Epithelial cell of prostate (primary cell): ENCODE data around the gene DIAPH3.

Experiments
- DNase-seq: peaks from one replicate; pipeline ENCODE4 v3.0.0-alpha.2; 2011; ENCODE audit warnings: low read depth, low spot score
- H3K27ac ChIP-seq: fragments of 450-650 bp; 2 replicates; pipeline ENCODE4 v1.5.1; 2017; ENCODE audit warnings: mild to moderate bottlenecking

Gene DIAPH3

GRCh38 chr13:59978862-59979261, 184.9 kb downstream of the DIAPH3 start:
- no peak for DNase-seq

GRCh38 chr13:59976856-59977255, 186.9 kb downstream of the DIAPH3 start:
- no peak for DNase-seq
- no peak overlapping the region for H3K27ac ChIP-seq

More at GRCh38 chr13:59978862-59979261, 184.9 kb downstream of the DIAPH3 start:
- H3K27ac ChIP-seq = no peak overlapping the region

DNA sequence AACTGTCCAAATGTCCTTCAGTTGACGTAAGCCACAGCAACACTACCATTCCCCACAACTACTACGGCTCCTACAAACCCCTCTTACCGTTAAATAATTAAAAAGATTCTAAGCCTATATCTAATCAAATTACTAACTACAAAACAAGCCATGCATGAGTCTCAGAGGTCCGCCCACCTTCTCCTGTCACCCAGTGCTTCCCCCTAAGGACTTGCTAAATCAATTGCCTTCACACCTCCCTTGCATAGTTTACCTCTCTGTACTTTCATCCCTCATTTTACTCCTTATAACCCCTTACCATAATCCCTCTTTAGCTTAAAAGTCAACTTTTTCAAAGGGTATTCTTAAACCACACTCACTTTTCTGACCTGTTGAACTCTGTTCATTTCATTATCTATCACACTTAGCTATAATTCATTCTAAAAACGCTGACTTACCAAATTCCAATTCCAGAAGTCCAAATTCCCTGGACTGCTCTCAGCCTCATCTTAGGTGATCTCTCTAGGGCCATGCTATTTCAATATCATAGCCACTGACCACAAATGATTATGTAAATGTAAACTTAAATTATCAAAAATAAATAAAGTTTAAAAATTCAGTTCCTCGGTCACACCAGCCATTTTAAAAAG, 187.8 kb downstream of the DIAPH3 start:
- no peak for DNase-seq
- H3K27ac ChIP-seq = no peak overlapping the region

DNA sequence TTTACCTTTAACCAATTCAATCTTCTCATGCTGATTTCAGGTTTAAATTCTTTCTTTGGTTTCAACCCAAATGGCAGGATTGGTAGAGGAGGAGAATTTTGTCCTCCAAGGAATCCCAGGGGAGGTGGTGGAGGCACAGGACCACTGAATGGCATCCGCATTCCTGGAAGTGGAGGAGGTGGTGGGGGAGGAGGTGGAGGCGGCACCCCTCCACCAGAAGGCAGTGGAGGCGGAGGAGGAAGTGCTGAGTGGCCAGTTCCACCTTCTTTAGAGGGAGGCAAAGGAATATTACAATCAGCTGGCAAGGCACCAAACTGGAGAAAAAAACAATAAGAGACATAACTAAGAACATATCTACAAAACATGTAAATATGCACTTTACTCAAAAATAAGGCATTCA, 192.9 kb downstream of the DIAPH3 start:
- DNase-seq = no peak

DNA sequence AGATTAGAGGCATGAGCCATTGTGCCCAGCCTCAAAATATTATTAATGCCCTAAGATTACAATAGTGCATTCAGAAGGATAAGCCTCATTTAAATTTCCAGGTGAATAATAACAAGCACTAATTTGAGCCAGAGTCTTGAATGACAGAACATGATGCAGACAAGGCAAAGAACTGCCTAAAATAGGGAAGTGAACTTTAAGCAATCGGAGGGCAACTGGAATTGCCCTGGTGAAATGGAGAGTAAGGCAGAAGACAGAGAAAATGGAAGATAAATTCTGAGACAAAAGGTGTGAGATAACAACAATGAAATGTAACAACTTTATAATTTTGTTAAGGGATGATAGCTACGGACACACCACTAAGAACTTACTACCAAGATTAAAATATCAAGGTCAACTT, 199.9 kb downstream of the DIAPH3 start:
- no peak overlapping the region for H3K27ac ChIP-seq
- DNase-seq = no peak

More for the DNA sequence above, 192.9 kb downstream of the DIAPH3 start:
- H3K27ac ChIP-seq = no peak overlapping the region

- no peak for DNase-seq
These were observed 200.3 kb downstream of the DIAPH3 start for GRCh38 chr13:59963383-59963782.

DNA sequence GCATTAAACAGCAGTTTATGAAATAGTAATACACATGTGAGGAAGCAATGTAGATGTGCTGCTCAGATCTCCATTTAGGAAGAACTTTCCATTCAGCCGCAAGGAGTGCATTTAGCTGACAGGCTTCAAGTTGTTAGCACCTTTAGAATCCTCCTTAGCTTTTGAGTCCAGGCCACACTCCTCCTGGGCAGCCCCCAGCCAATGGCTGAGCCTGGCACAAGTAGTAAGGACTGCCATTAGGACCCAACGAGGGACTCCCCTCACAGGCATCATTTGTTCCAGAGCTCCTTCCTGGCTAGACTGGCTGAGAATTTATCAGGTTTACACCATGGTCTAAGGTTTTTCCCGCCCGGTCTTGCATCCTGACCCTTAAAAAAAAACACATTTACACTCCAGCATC, 201.4 kb downstream of the DIAPH3 start:
- H3K27ac ChIP-seq = no peak overlapping the region
- no peak for DNase-seq

More at GRCh38 chr13:59963383-59963782, 200.3 kb downstream of the DIAPH3 start:
- H3K27ac ChIP-seq = no peak overlapping the region

- no peak overlapping the region for H3K27ac ChIP-seq
- DNase-seq = no peak
These were observed 203.0 kb downstream of the DIAPH3 start for GRCh38 chr13:59960683-59961082.

- DNase-seq = no peak
- H3K27ac ChIP-seq = no peak overlapping the region
These were observed 206.3 kb downstream of the DIAPH3 start for GRCh38 chr13:59957438-59957837.

GRCh38 chr13:59954601-59955000, 209.1 kb downstream of the DIAPH3 start:
- H3K27ac ChIP-seq = no peak overlapping the region
- no peak for DNase-seq

GRCh38 chr13:59951011-59951410, 212.7 kb downstream of the DIAPH3 start:
- H3K27ac ChIP-seq = no peak overlapping the region
- DNase-seq = no peak

DNA sequence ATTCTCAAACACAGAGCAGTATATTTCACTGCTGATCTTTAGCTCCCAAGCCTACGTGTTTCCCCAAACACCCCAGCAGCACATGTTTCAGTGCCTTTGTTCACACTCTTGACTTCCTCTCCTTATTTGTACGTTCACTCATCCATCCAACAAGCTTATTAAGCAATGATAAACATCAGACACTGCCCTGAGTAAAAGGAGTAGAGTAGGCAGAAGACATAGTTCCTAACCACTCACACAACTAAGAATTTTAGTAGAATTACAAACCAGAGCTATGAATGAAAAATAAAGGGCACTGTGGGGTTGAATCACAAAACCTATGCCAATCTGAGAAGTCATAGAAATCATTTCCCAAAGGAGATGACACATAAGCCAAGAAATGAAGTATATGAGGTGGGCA, 213.5 kb downstream of the DIAPH3 start:
- H3K27ac ChIP-seq = no peak overlapping the region
- DNase-seq = no peak

- no peak overlapping the region for H3K27ac ChIP-seq
- DNase-seq = no peak
These were observed 215.0 kb downstream of the DIAPH3 start for GRCh38 chr13:59948686-59949085.

DNA sequence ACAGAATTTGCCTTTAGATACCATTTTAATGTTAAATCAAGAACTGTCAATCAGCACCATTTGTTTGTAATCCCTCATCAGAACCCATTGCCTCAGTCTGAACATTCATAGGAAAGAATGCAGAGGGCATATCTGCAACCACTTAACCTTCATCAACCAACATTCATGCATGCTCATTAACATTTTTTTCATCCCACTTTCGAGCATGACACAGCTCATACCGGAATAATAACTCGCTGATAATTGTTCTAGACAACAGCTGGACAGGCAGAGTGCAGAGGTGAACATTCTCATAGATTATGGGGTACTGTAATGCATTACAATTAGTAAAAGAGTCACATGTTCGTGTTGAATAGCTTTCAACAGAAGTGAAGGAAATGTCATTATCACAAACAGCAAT, 216.8 kb downstream of the DIAPH3 start:
- no peak for DNase-seq
- H3K27ac ChIP-seq = no peak overlapping the region

GRCh38 chr13:59931621-59932020, 232.1 kb downstream of the DIAPH3 start:
- DNase-seq = peak; percentile 45
- H3K27ac ChIP-seq = no peak overlapping the region

DNA sequence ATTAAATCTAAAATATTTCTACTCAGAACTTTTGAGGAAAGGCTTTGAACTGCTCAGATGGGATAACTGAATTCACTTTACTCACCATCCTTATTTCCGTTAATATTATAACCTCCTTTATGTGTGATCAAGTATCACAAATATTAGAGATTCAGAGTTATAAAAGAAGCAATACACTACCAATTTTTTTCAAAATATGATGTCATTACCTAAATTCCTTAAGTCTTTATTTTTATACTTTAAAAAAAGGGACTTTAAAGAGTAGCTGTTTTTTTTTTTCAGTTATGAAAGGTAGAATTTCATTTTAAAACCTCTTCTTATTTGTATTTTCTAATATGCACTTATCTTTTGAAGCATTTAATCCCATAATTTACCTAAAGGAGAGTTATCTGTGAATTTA, 239.5 kb downstream of the DIAPH3 start:
- H3K27ac ChIP-seq = no peak overlapping the region
- DNase-seq = no peak

DNA sequence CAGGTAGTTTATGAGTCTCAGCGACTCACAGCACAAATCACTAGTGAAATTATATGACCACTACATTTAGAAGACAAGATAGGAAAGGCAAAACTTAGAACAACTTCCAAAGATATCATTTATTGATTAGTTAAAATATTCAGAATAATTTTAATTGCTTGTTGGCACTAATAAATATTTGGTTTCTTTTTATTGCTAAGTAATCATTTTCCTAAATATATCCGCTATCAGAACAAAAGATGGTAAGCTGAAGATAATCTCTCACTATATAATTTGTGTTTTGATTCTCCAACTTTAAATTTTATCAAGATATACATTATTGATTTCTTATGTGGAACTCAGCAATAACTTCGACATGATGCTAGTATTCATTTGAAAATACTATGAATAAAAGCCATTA, 248.5 kb downstream of the DIAPH3 start:
- H3K27ac ChIP-seq = no peak overlapping the region
- no peak for DNase-seq

DNA sequence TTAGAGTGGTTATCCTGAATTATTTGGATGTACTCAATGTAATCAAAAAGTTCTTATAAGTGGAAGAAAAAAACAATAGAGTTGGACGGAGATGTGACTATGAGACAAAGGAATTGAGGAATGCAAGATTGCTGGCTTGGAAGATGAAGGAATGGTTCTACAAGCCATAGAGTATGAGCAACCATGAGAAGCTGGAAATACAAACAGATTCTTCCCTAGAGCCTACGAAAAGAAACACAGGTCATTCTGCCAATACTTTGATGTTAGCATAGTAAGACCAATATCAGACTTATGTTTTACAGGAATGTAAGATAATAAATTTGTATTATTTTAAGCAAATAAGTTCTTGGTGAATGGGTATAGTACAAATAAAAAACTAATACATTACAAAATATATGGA, 249.2 kb downstream of the DIAPH3 start:
- DNase-seq = no peak
- no peak overlapping the region for H3K27ac ChIP-seq

DNA sequence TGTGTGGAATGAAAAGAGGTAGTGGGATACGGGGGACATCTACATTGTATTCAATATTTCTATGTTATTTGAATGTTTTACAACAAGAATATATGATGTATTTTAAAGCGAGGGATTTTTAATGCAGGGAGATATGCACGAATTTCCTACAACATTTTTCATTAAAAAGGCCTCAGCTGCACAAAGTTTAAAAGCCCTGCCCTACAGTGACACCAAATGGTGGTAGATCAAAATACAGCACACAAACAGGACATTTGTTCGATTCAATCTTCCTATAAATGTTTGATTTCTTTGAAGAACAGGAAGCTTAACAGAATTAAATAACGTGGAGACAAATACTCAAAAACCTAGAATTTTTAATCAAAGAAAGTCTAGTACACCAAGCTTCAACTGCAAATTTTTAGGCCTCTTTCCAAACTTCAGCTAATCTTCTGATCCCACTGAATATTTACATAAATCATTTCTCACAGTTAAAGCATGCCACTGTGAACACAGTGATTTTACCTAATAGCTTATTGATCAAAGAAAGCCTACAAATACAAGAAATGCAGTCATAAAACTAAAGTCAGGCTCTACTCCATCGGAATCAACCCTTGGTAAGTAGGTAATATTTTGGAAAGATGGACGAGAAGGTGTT, 257.2 kb downstream of the DIAPH3 start:
- H3K27ac ChIP-seq = no peak overlapping the region
- DNase-seq = no peak

DNA sequence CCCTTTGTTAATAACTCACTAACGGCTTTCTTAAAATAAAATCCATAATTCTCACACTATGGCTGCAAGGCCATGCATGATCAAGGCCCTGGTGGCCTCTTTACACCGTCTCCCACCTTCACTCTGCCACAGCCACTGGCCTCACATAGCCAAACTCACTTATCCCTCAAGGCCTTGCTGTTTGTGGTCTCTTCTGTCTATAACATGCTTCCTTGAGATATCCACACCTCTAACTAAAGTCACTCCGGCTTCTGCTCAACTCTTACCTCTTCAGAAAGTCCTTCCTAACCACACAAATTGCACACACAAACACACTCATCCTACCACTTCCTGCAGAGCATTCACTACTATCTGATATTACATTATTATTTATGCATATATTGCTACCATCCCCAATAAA, 262.5 kb downstream of the DIAPH3 start:
- H3K27ac ChIP-seq = no peak overlapping the region
- no peak for DNase-seq

GRCh38 chr13:59898066-59898465, 265.7 kb downstream of the DIAPH3 start:
- H3K27ac ChIP-seq = no peak overlapping the region
- no peak for DNase-seq

- no peak overlapping the region for H3K27ac ChIP-seq
- DNase-seq = no peak
These were observed 270.5 kb downstream of the DIAPH3 start for GRCh38 chr13:59893266-59893665.
